ENCODE data around the gene CLEC20A. TPM values are rescaled to one million over a fixed set of nuclear protein-coding genes. Genes with fewer than 3 reads are reported as not detected.

Gene CLEC20A
- total and polyA plus RNA-seq, 2 donors (not counting 1 experiment from before 2014, with no cell fraction given): 4.9 to 5.2 TPM

GRCh38 chr1:178477841-178478240 is 18.9 kb downstream of the CLEC20A start:
- ChIA-PET CTCF (no interaction called here), POLR2A (no interaction called here)
- no peaks in the 10 kb centered on the region for H3K9me3 Mint-ChIP-seq (ENCODE audit: insufficient read depth)
- Histone ChIP-seq H3K4me1 (ENCODE audit: control insufficient read depth in 2 of 2, insufficient read depth in 2 of 2, low read length in 2 of 2) (no peaks in the 10 kb centered on the region), H3K4me3 (ENCODE audit: control extremely low read depth in 1 of 5, extremely low read depth in 1 of 5, insufficient read depth in 1 of 5, low read depth in 2 of 5, low read length in 4 of 5) (no peak overlapping the region), H3K4me2 (replicated peaks; ENCODE audit: low read depth, low read length, poor library complexity, severe bottlenecking) (no peak overlapping the region), H3K27ac (ENCODE audit: low read length in 2 of 2) (no peak overlapping the region), H3K36me3 (replicated peaks in 1 of 2; ENCODE audit: control extremely low read depth in 1 of 2, control insufficient read depth in 1 of 2, extremely low read depth in 1 of 2, insufficient read depth in 2 of 2, low read length in 1 of 2) (no peaks in the 10 kb centered on the region), H3K27me3 (replicated peaks in 1 of 4; ENCODE audit: control extremely low read depth in 1 of 4, control insufficient read depth in 3 of 4, insufficient read depth in 4 of 4, low read length in 3 of 4) (no peaks in the 10 kb centered on the region), H3K9ac (ENCODE audit: low read length) (no peak overlapping the region), H3K79me2 (ENCODE audit: control insufficient read depth, insufficient read depth, low read length) (no peaks in the 10 kb centered on the region), H2AFZ (ENCODE audit: insufficient read depth, low read depth, low read length, poor library complexity, severe bottlenecking) (no peak overlapping the region), H3K9me3 (ENCODE audit: control extremely low read depth in 1 of 3, control insufficient read depth in 2 of 3, insufficient read depth in 1 of 3, low read length in 2 of 3) (no peaks in the 10 kb centered on the region), H4K20me1 (ENCODE audit: control insufficient read depth, insufficient read depth, low read length, poor library complexity, severe bottlenecking) (no peaks in the 10 kb centered on the region)
- no CpG with 5 or more reads among the region's 1 CpG for WGBS (ENCODE audit: insufficient coverage)
- TF ChIP-seq CTCF (IDR thresholded peaks at IDR 0.05): no peak
- TF ChIP-seq EZH2 (IDR thresholded peaks at IDR 0.05; ENCODE audit: borderline replicate concordance, insufficient read depth, low read depth, low read length, poor library complexity, severe bottlenecking): no peak
- peaks cover 10% of the 10 kb centered on the region for H3K27me3 Mint-ChIP-seq
- no peak overlapping the region for H3K4me3 Mint-ChIP-seq
- H3K27ac Mint-ChIP-seq: no peak overlapping the region
- no peaks in the 10 kb centered on the region for H3K4me1 Mint-ChIP-seq
- intact Hi-C loops (cut with micrococcal nuclease): no loop called here
- no peak for DNase-seq
- ATAC-seq (ENCODE audit: low read depth): no peak

DNA sequence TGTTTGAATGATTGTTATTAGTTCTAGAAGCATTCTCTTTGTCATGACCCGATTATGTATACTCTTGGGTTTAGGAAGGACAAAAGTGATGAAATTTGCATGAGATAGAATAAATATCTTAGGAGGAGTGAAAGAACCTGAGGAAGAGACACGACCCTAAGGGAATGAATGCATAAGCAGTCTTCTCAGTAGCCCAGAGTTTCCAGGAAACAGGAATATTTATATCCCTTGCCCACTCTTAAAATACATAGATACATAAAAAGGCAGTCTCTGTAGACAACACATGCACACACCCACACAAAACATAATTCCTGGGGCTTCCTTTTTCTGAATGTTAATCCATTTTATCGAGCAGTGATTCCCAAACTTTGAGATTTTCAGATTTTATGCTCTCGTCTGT is 19.4 kb downstream of the CLEC20A start:
- H3K9me3 Mint-ChIP-seq (ENCODE audit: insufficient read depth): no peaks in the 10 kb centered on the region
- Histone ChIP-seq H3K4me2 (replicated peaks; ENCODE audit: low read depth, low read length, poor library complexity, severe bottlenecking) (no peak overlapping the region), H3K27ac (ENCODE audit: low read length in 2 of 2) (no peak overlapping the region), H3K9me3 (ENCODE audit: control extremely low read depth in 1 of 3, control insufficient read depth in 2 of 3, insufficient read depth in 1 of 3, low read length in 2 of 3) (no peaks in the 10 kb centered on the region), H4K20me1 (ENCODE audit: control insufficient read depth, insufficient read depth, low read length, poor library complexity, severe bottlenecking) (no peaks in the 10 kb centered on the region), H3K79me2 (ENCODE audit: control insufficient read depth, insufficient read depth, low read length) (no peaks in the 10 kb centered on the region), H3K9ac (ENCODE audit: low read length) (no peak overlapping the region), H3K27me3 (replicated peaks in 1 of 4; ENCODE audit: control extremely low read depth in 1 of 4, control insufficient read depth in 3 of 4, insufficient read depth in 4 of 4, low read length in 3 of 4) (no peaks in the 10 kb centered on the region), H3K36me3 (replicated peaks in 1 of 2; ENCODE audit: control extremely low read depth in 1 of 2, control insufficient read depth in 1 of 2, extremely low read depth in 1 of 2, insufficient read depth in 2 of 2, low read length in 1 of 2) (no peaks in the 10 kb centered on the region), H3K4me3 (ENCODE audit: control extremely low read depth in 1 of 5, extremely low read depth in 1 of 5, insufficient read depth in 1 of 5, low read depth in 2 of 5, low read length in 4 of 5) (no peak overlapping the region), H2AFZ (ENCODE audit: insufficient read depth, low read depth, low read length, poor library complexity, severe bottlenecking) (no peak overlapping the region), H3K4me1 (ENCODE audit: control insufficient read depth in 2 of 2, insufficient read depth in 2 of 2, low read length in 2 of 2) (no peaks in the 10 kb centered on the region)
- H3K4me1 Mint-ChIP-seq: no peaks in the 10 kb centered on the region
- peaks cover 14% of the 10 kb centered on the region for H3K27me3 Mint-ChIP-seq
- H3K4me3 Mint-ChIP-seq: no peak overlapping the region
- TF ChIP-seq CTCF (IDR thresholded peaks at IDR 0.05) (no peak), EZH2 (IDR thresholded peaks at IDR 0.05; ENCODE audit: borderline replicate concordance, insufficient read depth, low read depth, low read length, poor library complexity, severe bottlenecking) (no peak)
- CTCF ChIA-PET: no interaction called here
- ATAC-seq (ENCODE audit: low read depth): no peak
- no CpG with 5 or more reads among the region's 4 CpGs for WGBS (ENCODE audit: insufficient coverage)
- intact Hi-C loops (cut with micrococcal nuclease): no loop called here
- POLR2A ChIA-PET: no interaction called here
- no peak overlapping the region for H3K27ac Mint-ChIP-seq
- no peak for DNase-seq
